Ammon's horn (tissue), 1 donor: ENCODE measurements around the gene IL20RB.
"Not testable (repeated sequence)": the region's sequence is repeated elsewhere in the genome, so short reads cannot be mapped to it uniquely, and the experiment has no call there.

Experiments used
- DNase-seq: peaks from one replicate; pipeline ENCODE4 v3.0.0-alpha.2; 2016; ENCODE audit warnings: low spot score

IL20RB gene

DNA sequence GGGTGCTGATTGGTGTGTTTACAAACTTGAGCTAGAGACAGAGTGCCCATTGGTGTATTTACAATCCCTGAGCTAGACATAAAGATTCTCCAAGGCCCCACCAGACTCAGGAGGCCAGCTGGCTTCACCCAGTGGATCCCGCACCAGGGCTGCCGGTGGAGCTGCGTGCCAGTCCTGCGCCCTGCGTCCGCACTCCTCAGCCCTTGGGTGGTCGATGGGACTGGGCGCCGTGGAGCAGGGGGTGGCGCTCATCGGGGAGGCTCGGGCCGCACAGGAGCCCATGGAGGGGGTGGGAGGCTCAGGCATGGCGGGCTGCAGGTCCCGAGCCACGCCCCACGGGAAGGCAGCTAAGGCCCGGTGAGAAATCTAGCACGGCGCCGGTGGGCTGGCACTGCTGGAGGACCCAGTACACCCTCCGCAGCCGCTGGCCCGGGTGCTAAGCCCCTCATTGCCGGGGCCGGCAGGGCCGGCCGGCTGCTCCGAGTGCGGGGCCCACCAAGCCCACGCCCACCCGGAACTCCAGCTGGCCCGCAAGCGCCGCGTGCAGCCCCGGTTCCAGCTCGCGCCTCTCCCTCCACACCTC, 29.7 kb downstream of the IL20RB start:
- not testable (repeated sequence) for DNase-seq

- no peak for DNase-seq
Measured at GRCh38 chr3:136988651-136989050, 30.9 kb downstream of the IL20RB start.

DNA sequence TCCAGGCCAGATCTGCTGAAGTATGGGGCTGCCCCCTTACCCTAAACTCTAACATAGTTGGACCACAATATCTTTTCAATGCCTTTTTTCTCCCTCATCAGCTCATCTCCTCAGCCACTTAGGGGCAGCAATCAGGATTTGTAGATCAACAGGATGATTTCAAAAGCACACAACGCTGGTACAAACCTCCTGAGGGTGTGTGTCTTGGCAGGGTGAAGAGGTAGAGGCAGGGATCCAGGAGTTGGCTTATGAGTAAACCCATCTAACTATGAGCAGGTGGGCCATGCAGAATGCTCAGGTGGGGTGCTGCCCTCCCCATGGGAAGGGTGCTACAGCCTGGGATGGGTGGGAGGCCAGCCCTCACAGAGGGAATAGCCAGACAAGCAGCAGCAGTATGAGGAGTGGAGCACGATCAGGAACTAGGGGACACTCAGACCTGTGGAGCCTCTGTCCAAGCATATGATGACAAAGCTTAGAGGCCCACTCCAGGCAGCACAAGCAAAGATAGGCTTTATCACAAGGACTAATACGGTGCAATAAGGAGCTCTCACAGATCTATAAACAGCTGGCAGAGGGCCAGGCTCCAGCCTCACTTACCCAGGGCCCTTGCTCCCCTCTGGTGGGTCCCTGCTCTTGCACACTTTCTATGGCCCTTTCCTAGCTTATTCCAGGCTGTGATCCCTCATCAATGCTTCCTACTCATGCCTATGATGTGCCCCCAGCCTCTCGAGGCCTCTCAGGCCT, 32.2 kb downstream of the IL20RB start:
- no peak for DNase-seq

DNA sequence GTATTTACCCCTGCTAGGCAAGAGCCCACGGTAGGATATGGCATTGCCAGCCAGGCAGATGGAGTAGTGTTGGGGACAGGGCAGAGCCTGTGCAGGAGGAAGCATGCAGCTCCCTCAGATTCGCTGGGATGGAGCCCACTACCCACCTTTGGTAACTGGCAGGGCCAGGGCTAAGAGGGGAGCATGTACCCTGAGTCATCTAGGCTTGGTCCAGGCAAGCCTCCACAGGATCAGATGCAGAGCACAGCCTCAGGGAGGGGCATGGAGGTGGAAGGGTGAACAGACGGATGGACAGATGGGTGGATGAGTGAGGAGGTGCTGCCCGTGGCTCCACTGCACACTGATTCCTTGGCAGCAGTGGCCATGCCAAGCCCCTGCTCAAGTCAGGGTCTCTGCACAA, 33.0 kb downstream of the IL20RB start:
- no peak for DNase-seq

DNA sequence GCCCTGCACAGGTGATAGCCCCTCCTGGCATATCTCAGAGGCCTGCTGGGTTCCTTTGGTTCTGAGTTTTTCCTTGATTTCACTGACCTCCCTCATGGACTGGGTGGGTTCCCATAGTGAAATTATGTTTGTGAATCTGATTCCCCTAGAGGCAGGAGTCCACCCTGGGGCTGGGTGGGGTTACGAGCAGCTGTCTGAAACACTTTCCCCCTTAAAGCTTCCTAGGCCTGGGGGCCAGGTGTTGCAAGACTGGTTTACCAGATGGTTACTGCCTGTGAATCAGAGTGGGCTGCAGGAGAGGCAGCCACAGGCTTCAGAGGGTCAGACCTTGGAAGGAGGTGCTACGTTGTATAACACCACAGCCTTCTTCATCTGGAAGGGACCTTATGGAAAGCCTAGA, 34.3 kb downstream of the IL20RB start:
- no peak for DNase-seq

DNA sequence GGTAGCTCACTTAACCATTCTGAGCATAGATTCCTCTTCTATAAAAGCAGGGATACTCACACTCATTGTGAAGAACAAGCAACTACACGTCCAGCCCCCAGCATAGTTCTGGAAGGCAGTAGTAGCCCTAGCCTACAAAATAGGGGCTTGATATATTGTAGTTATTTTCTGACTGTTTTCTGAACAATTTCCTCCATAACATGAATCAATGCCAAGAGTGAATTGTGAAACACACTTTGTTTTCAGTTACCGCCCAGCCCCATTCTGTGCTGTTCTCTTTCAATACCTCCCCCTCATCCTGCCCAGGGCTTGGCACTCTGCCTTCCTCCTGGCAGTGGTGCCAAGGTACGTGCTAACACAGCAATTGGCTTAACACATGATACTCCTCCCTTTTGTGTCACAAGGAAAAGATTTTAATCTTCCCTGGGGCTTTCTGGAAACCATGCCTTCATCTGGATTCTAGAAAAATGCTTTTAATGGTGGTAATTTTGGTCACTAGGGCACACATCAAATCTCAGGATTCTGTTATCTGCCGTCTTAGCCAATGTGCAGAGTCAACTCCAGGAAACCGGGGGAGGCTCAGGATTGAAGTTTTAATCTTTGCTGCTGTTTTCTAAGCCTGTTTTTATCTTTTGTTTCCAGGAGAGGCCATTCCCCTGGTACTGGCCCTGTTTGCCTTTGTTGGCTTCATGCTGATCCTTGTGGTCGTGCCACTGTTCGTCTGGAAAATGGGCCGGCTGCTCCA, 37.2 kb downstream of the IL20RB start:
- DNase-seq: peak; percentile 88

GRCh38 chr3:136995652-136996051, 37.9 kb downstream of the IL20RB start:
- DNase-seq: no peak

- DNase-seq: no peak
Measured at GRCh38 chr3:137000039-137000438, 42.3 kb downstream of the IL20RB start.

- DNase-seq: not testable (repeated sequence)
Measured at GRCh38 chr3:137007376-137007775, 49.6 kb downstream of the IL20RB start.

GRCh38 chr3:137008131-137008530, 50.3 kb downstream of the IL20RB start:
- peak; percentile 29 for DNase-seq

GRCh38 chr3:137008976-137009375, 51.2 kb downstream of the IL20RB start:
- peak; percentile 41 for DNase-seq

DNA sequence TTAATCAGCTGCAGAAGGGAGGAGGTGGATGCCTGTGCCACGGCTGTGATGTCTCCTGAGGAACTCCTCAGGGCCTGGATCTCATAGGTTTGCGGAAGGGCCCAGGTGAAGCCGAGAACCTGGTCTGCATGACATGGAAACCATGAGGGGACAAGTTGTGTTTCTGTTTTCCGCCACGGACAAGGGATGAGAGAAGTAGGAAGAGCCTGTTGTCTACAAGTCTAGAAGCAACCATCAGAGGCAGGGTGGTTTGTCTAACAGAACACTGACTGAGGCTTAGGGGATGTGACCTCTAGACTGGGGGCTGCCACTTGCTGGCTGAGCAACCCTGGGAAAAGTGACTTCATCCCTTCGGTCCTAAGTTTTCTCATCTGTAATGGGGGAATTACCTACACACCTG, 52.4 kb downstream of the IL20RB start:
- DNase-seq: no peak

- no peak for DNase-seq
Measured at GRCh38 chr3:137011153-137011552, 53.4 kb downstream of the IL20RB start.

DNA sequence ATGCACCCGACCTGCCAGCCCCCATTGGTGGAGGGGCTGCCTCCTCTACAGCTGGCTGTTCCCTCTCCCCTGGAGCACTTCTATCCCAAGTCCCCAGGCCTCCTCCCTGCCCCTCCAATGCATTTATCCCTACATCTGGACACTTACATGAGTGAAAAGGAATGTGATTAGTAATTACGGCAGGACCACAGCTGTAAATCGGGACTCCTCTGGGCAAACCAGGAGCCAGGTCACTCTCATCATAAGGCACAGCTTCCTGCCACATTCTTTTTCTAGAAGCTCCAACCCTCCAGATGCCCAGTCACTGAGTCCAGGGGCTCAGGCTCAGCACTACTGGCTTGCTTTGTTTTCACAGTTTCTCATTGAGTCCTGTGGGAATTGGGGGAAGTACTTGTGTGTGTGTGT, 54.3 kb downstream of the IL20RB start:
- DNase-seq: no peak

DNA sequence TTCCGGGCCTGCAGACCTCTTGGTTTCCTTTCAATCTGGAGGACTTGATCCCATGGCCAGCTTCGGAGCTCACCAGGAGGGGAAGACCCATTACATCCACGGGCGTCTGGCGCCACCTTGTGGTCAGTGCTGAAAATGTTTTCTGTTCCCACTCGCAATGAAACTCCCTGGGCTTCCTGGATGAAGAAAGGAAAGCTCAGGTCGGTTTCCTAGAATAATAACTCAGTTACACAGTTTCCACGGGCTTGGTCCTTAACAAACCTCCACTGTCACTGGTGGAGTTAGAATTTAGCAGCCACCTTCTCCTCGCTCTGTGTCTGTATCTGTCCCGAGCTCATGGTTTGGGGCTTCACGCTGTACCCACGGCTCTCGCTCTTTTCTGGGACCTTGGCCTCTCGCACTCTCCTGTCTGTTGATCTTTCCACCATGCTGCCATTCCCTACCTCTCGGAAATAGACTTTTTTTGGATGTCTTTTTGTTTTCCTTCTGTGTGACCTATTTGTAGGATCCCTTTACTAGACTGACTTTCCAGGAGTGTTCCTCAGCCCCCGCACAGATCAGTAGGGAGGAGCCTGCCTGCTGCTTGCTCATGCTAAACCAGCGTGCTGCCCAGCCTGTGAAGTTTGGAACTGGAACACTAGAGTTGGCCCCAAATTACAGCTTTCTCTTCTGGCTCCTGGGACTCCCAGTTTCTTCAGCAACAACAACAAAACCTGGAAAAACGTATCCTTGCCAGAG, 56.3 kb downstream of the IL20RB start:
- DNase-seq: peak; percentile 95

- DNase-seq: not testable (repeated sequence)
Measured at GRCh38 chr3:137017316-137017715, 59.5 kb downstream of the IL20RB start.

GRCh38 chr3:137020315-137020714, 62.5 kb downstream of the IL20RB start:
- DNase-seq: no peak

DNA sequence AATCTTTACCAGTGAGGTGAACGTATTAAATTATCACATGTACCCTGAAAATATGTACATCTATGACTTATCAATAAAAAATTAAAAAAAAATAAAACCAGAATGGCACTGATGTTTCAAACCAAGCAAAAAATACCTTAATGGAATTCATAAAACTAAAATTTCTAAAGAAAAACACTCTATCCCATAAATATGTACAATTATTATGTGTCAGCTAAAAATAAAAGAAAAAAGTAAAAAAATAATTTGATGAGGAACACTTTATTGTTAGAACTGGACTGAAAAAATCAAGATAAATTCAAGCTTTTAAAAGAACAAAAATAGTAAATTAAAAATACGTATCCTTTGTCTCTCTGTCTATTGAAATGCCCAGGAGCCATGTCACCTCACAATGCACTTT, 63.1 kb downstream of the IL20RB start:
- DNase-seq: no peak

DNA sequence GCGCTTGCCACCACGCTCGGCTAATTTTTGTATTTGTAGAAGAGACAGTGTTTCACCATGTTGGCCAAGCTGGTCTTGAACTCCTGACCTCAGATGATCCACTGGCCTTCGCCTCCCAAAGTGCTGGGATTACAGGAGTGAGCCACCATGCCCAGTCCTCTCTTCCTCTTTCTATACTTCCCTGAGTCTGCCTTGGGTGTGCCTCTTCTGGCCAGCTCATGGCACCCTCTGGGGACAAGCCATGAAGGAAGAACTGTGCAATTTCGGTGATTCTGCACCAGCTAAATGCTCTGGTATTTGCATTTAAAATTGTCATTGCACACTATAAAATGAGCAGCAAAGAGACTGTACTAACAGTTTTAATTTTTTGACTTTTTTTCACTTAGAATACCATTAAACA, 66.6 kb downstream of the IL20RB start:
- no peak for DNase-seq

- no peak for DNase-seq
Measured at GRCh38 chr3:137026701-137027100, 68.9 kb downstream of the IL20RB start.

DNA sequence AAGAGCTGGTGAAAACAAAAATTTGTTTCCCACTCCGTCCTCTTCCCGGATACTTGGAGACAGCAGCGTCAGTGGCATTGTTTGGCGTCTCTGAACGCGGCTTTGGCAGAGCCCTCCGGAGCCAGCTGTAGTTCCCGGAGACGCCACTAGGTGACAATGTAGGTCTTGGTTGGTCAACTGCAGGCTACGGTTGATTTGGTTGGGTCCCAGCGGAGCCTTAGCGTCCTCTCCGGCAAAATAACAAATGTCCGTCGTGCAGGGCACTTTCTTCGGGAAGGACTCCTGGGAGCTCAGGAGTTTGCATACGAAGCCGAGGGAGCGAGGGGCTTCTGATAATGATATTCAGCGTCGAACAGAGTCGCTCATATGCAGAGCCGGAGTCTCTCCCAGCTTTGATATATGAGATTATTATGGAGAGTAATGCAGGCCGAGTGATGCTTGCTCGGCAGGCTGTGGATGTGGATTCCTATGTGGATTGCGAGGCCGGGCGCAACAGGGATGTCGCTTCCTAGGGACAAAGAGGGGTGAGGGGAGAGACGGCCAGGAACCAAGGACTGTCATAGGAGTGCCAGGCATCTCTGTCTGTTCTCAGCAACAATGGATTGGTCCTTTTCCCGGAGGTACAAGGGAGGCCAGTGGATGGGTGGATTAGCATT, 74.8 kb downstream of the IL20RB start:
- DNase-seq: peak; percentile 87

GRCh38 chr3:137035631-137036030, 77.8 kb downstream of the IL20RB start:
- no peak for DNase-seq
